Natural killer cell (primary cell): ENCODE results near the gene IL12A. TPM values are rescaled to one million over a fixed set of nuclear protein-coding genes. Genes with fewer than 3 reads are reported as not detected.

Source experiments
- ATAC-seq, 3 donors: fragments of 150-1000 bp in 2 of 3; fragments of 200-7000 bp in 1 of 3; cut with Tn5 transposase; 1 replicate in 1 of 3; 2 replicates in 2 of 3; pipeline ENCODE4 v1.10.0; 2021; ENCODE audit warnings: mild to moderate bottlenecking in 2 of 3, moderate library complexity in 2 of 3
- DNase-seq, 2 donors: peaks; one replicate each; pipeline versions ENCODE4 v3.0.0 to v3.0.0-alpha.2; 2013 to 2021; ENCODE audit warnings: mixed read lengths in 1 of 2
- H3K27ac ChIP-seq: one replicate; pipeline ENCODE4 v1.5.1; 2013; ENCODE audit warnings: mild to moderate bottlenecking, low read length
- H3K27me3 ChIP-seq: one replicate; pipeline ENCODE4 v1.6.1; 2013; ENCODE audit warnings: low read length; ENCODE audit not compliant: control insufficient read depth, insufficient read depth
- H3K36me3 ChIP-seq: one replicate; pipeline ENCODE4 v1.6.1; 2013; ENCODE audit warnings: low read length; ENCODE audit not compliant: control insufficient read depth, insufficient read depth
- H3K4me1 ChIP-seq: one replicate; pipeline ENCODE4 v1.6.1; 2013; ENCODE audit warnings: low read length; ENCODE audit not compliant: control insufficient read depth, insufficient read depth
- H3K4me3 ChIP-seq: one replicate; pipeline ENCODE4 v1.5.1; 2013; ENCODE audit warnings: low read length
- H3K9me3 ChIP-seq: one replicate; pipeline ENCODE4 v1.6.1; 2013; ENCODE audit warnings: low read length; ENCODE audit not compliant: control insufficient read depth, insufficient read depth
- H3K27ac Mint-ChIP-seq, 2 donors: one replicate each; pipeline ENCODE4 v1.8.0; 2022; ENCODE audit warnings: mild to moderate bottlenecking in 2 of 2, mixed read lengths in 2 of 2, moderate library complexity in 1 of 2
- H3K27me3 Mint-ChIP-seq, 2 donors: one replicate each; pipeline ENCODE4 v1.8.0; 2022; ENCODE audit warnings: low read depth in 2 of 2, mixed read lengths in 2 of 2
- H3K36me3 Mint-ChIP-seq: one replicate; pipeline ENCODE4 v1.8.0; 2022; ENCODE audit warnings: mixed read lengths
- H3K4me1 Mint-ChIP-seq, 2 donors: one replicate each; pipeline ENCODE4 v1.8.0; 2022; ENCODE audit warnings: mixed read lengths in 2 of 2
- H3K4me3 Mint-ChIP-seq: one replicate; pipeline ENCODE4 v1.8.0; 2022; ENCODE audit warnings: mild to moderate bottlenecking, moderate library complexity, mixed read lengths
- H3K9me3 Mint-ChIP-seq, 2 donors: one replicate each; pipeline ENCODE4 v1.8.0; 2022; ENCODE audit warnings: mixed read lengths in 2 of 2
- WGBS: methylation state at CpG from one replicate; pipeline ENCODE4 v1.1.7; 2013; ENCODE audit warnings: missing lambda C conversion rate; ENCODE audit not compliant: insufficient coverage; 5-methylcytosine and 5-hydroxymethylcytosine counted together
- intact Hi-C: fragments of 100-400 bp; cut with micrococcal nuclease; formaldehyde crosslinking; loops from one replicate; pipeline ENCODE4 v1.14.2; 2022
- total RNA-seq, 4 donors: library from RNA; stranded (reverse); fragments of 120-200 nt in 1 of 4; gene quantifications; one replicate each; pipeline versions ENCODE4 v1.2.3 to v1.2.4, GENCODE V29; 2013 to 2022
- TF ChIP-seq, protein P1 (sequence below): fragments of 200-600 bp; IDR thresholded peaks from one replicate; pipeline ENCODE4 v1.8.0; 2022; ENCODE audit warnings: antibody characterized with exemption

The IL12A gene
- total RNA-seq, 3 donors from 2014 or later (not counting 1 experiment from before 2014, with no cell fraction given): 1.2 to 3.3 (median 2.4) TPM

DNA sequence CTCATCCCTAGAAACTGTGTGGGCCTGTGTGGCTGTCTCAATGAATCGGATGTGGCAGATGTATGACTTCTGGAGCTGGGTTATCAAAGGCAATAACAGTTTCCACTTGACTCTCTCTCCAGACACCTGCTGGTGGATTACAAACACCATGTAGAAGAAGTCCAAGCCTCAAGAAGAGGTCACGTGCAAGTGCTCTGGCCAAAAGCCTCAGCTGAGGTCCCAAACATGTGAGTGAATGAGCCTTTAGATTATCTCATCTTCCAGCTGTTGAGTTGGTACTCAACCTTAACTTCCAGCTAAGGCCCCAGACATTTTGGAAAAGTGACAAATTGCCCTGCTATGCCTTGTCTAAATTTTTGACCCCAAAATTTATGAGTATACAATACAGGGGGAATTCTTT lies 42.7 kb upstream of the IL12A start:
- H3K9me3 Mint-ChIP-seq: no peaks in the 10 kb centered on the region
- WGBS: 87% methylated on average over 2 of the region's 2 CpGs
- no peaks in the 10 kb centered on the region for H3K27me3 ChIP-seq
- no peak overlapping the region for H3K27ac ChIP-seq
- TF ChIP-seq, protein P1, sequence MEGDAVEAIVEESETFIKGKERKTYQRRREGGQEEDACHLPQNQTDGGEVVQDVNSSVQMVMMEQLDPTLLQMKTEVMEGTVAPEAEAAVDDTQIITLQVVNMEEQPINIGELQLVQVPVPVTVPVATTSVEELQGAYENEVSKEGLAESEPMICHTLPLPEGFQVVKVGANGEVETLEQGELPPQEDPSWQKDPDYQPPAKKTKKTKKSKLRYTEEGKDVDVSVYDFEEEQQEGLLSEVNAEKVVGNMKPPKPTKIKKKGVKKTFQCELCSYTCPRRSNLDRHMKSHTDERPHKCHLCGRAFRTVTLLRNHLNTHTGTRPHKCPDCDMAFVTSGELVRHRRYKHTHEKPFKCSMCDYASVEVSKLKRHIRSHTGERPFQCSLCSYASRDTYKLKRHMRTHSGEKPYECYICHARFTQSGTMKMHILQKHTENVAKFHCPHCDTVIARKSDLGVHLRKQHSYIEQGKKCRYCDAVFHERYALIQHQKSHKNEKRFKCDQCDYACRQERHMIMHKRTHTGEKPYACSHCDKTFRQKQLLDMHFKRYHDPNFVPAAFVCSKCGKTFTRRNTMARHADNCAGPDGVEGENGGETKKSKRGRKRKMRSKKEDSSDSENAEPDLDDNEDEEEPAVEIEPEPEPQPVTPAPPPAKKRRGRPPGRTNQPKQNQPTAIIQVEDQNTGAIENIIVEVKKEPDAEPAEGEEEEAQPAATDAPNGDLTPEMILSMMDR: no peak
- H3K36me3 Mint-ChIP-seq: no peaks in the 10 kb centered on the region
- H3K4me3 Mint-ChIP-seq: no peak overlapping the region
- no peaks in the 10 kb centered on the region for H3K36me3 ChIP-seq
- no peaks in the 10 kb centered on the region for H3K4me1 ChIP-seq
- no peak overlapping the region for H3K27ac Mint-ChIP-seq
- H3K4me3 ChIP-seq: no peak overlapping the region
- ATAC-seq (no peak), DNase-seq (no peak)
- intact Hi-C loops: no loop called here
- no peaks in the 10 kb centered on the region for H3K4me1 Mint-ChIP-seq
- no peaks in the 10 kb centered on the region for H3K9me3 ChIP-seq
- H3K27me3 Mint-ChIP-seq: peaks cover 12 to 34% of the 10 kb centered on the region in 2 donors

DNA sequence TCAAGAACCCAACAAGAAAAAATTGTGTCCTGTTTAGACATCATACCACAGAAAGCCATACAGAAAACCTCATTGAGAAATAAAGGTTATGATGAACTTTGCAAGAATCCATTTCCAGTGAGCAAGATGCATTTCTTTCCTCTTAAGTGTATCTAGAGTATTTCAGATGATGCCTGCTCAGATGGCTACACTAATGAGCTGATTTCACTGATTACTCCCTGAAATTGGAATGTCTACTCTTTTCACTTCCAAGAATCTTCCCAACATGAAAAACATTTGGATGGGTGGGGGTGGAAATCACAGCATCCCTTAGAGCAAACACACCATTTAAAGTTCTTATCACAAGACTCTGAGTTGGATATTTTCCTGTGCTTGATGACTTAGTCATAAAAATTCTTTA lies 41.4 kb upstream of the IL12A start:
- Histone ChIP-seq H3K4me3 (no peak overlapping the region), H3K36me3 (no peaks in the 10 kb centered on the region), H3K9me3 (no peaks in the 10 kb centered on the region), H3K27me3 (no peaks in the 10 kb centered on the region), H3K27ac (no peak overlapping the region), H3K4me1 (no peaks in the 10 kb centered on the region)
- ATAC-seq (no peak), DNase-seq (no peak)
- H3K27me3 Mint-ChIP-seq: peaks cover 12 to 28% of the 10 kb centered on the region in 2 donors
- H3K4me1 Mint-ChIP-seq: no peaks in the 10 kb centered on the region
- intact Hi-C loops: no loop called here
- H3K27ac Mint-ChIP-seq: no peak overlapping the region
- no peaks in the 10 kb centered on the region for H3K9me3 Mint-ChIP-seq
- TF ChIP-seq, protein P1: no peak
- H3K4me3 Mint-ChIP-seq: no peak overlapping the region
- H3K36me3 Mint-ChIP-seq: no peaks in the 10 kb centered on the region

DNA sequence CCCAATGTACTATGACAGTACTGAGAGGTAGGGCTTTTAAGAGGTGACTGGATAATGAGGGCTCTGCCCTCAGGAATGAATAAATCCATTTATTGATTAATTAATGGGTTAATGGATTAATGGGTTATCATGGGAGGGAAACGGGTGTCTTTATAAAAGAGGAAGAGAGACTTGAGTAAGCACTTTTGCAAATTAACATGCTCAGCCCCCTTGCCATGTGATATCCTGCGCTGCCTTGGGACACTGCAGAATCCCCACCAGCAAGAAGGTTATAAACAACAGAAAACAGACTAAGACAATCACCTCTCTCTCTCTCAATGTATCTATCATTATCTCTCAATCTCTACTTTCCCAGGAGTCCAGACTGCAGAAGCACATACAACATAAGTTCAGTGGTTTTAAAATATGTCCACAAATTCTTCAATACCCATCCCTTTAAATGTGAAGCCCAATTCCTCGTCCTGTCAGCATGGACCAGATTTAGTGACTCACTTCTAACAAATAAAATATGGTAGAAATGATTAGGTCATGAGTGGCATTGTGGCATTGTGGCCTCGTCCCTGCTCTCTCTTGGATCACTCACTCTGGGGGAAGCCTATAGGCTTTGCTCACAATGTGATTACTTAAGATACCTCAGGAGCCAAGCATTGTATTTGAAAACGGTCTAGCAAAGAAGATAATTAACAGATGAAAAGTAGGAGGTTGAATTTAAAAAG lies 40.0 kb upstream of the IL12A start:
- Histone ChIP-seq H3K4me3 (no peak overlapping the region), H3K27me3 (no peaks in the 10 kb centered on the region), H3K36me3 (no peaks in the 10 kb centered on the region), H3K4me1 (no peaks in the 10 kb centered on the region), H3K9me3 (no peaks in the 10 kb centered on the region), H3K27ac (no peak overlapping the region)
- Mint-ChIP-seq H3K9me3 (no peaks in the 10 kb centered on the region), H3K36me3 (no peaks in the 10 kb centered on the region), H3K4me1 (no peaks in the 10 kb centered on the region), H3K27me3 (peaks cover 16 to 18% of the 10 kb centered on the region in 2 donors), H3K4me3 (no peak overlapping the region), H3K27ac (no peak overlapping the region)
- DNase-seq (no peak), ATAC-seq (no peak)
- TF ChIP-seq, protein P1: no peak
- WGBS: 43% methylated on average over 5 of the region's 5 CpGs
- intact Hi-C loops: no loop called here
